Neural progenitor cell (in vitro differentiated cells): ENCODE results near the gene NMB. TPM values are rescaled to one million over a fixed set of nuclear protein-coding genes. Genes with fewer than 3 reads are reported as not detected.

ENCODE experiments used
- DNase-seq: peaks from one replicate; pipeline ENCODE4 v3.0.0-alpha.2; 2016; ENCODE audit warnings: low spot score
- H2AFZ ChIP-seq: fragments of 200-600 bp; sonication (generic); replicated peaks from 2 replicates; pipeline ENCODE4 v1.6.1; 2016; ENCODE audit warnings: antibody characterized with exemption
- H3F3A ChIP-seq: fragments of 200-600 bp; sonication (generic); 2 replicates; pipeline ENCODE4 v1.6.1; 2016; ENCODE audit warnings: antibody characterized with exemption, low read depth
- H3K27ac ChIP-seq: fragments of 200-600 bp; sonication (generic); 2 replicates; pipeline ENCODE4 v1.5.1; 2016; ENCODE audit warnings: mild to moderate bottlenecking
- H3K27me3 ChIP-seq: fragments of 200-600 bp; sonication (generic); 2 replicates; pipeline ENCODE4 v1.6.1; 2016; ENCODE audit warnings: mild to moderate bottlenecking, moderate library complexity
- H3K36me3 ChIP-seq: fragments of 200-600 bp; sonication (generic); 2 replicates; pipeline ENCODE4 v1.5.1; 2016
- H3K4me1 ChIP-seq: fragments of 200-600 bp; sonication (generic); 2 replicates; pipeline ENCODE4 v1.6.1; 2016; ENCODE audit warnings: mixed run types
- H3K4me2 ChIP-seq: fragments of 200-600 bp; sonication (generic); 2 replicates; pipeline ENCODE4 v1.6.1; 2016
- H3K4me3 ChIP-seq: fragments of 200-600 bp; sonication (generic); 2 replicates; pipeline ENCODE4 v1.5.1; 2016
- H3K79me2 ChIP-seq: fragments of 200-600 bp; sonication (generic); 2 replicates; pipeline ENCODE4 v1.6.1; 2016; ENCODE audit warnings: low read depth
- H3K9ac ChIP-seq: fragments of 200-600 bp; sonication (generic); 2 replicates; pipeline ENCODE4 v1.6.1; 2016
- H3K9me3 ChIP-seq: fragments of 200-600 bp; sonication (generic); 2 replicates; pipeline ENCODE4 v1.5.1; 2016; ENCODE audit warnings: low read depth
- H4K20me1 ChIP-seq: fragments of 200-600 bp; sonication (generic); 2 replicates; pipeline ENCODE4 v1.6.1; 2016; ENCODE audit warnings: low read depth
- H3K27ac Mint-ChIP-seq: 3 replicates; pipeline ENCODE4 v1.8.0; 2021; ENCODE audit warnings: mixed read lengths
- H3K27me3 Mint-ChIP-seq: 2 replicates; pipeline ENCODE4 v1.8.0; 2022; ENCODE audit warnings: low read depth, mild to moderate bottlenecking, inconsistent platforms, moderate library complexity, mixed read lengths; ENCODE audit not compliant: insufficient read depth
- H3K36me3 Mint-ChIP-seq: 3 replicates; pipeline ENCODE4 v1.8.0; 2021; ENCODE audit warnings: mixed read lengths
- H3K4me1 Mint-ChIP-seq: 3 replicates; pipeline ENCODE4 v1.8.0; 2021; ENCODE audit warnings: mixed read lengths
- H3K4me3 Mint-ChIP-seq: 3 replicates; pipeline ENCODE4 v1.8.0; 2021; ENCODE audit warnings: mild to moderate bottlenecking, moderate library complexity, mixed read lengths
- H3K9me3 Mint-ChIP-seq: 3 replicates; pipeline ENCODE4 v1.8.0; 2020; ENCODE audit warnings: mixed read lengths
- CTCF ChIP-seq: fragments of 200-600 bp; sonication (generic); IDR thresholded peaks from 2 replicates; pipeline ENCODE4 v1.5.1; 2017; ENCODE audit warnings: antibody characterized with exemption, mild to moderate bottlenecking
- EZH2 ChIP-seq: fragments of 200-600 bp; sonication (generic); IDR thresholded peaks from 2 replicates; pipeline ENCODE4 v1.6.1; 2017; ENCODE audit warnings: antibody characterized with exemption, mild to moderate bottlenecking, moderate library complexity
- EZH2phosphoT487 ChIP-seq: fragments of 200-600 bp; sonication (generic); IDR thresholded peaks from 2 replicates; pipeline ENCODE4 v1.6.1; 2017; ENCODE audit warnings: antibody characterized with exemption
- total RNA-seq: library from RNA; depleted of rRNA; stranded (reverse); fragments of >200 nt; gene quantifications from 2 replicates; pipeline ENCODE4 v1.2.3, GENCODE V29; 2015; ENCODE audit warnings: low replicate concordance

Gene NMB
- total RNA-seq, 1 donor from 2014 or later = 0.24 TPM

- Mint-ChIP-seq H3K27ac (peak overlapping the region; percentile 31), H3K27me3 (no peaks in the 10 kb centered on the region), H3K9me3 (peaks cover 41% of the 10 kb centered on the region), H3K4me3 (no peak overlapping the region), H3K4me1 (no peaks in the 10 kb centered on the region), H3K36me3 (peaks cover 54% of the 10 kb centered on the region)
- H3F3A ChIP-seq = no peaks in the 10 kb centered on the region
- H2AFZ ChIP-seq = no peak overlapping the region
- no peaks in the 10 kb centered on the region for H3K4me1 ChIP-seq
- no peak overlapping the region for H3K4me2 ChIP-seq
- H3K9ac ChIP-seq = no peak overlapping the region
- peaks cover 7% of the 10 kb centered on the region for H3K36me3 ChIP-seq
- H3K9me3 ChIP-seq = peaks cover 9% of the 10 kb centered on the region
- no peaks in the 10 kb centered on the region for H4K20me1 ChIP-seq
- H3K27ac ChIP-seq = no peak overlapping the region
- no peak overlapping the region for H3K4me3 ChIP-seq
- no peak for TF ChIP-seq CTCF
- TF ChIP-seq EZH2 = no peak
- TF ChIP-seq EZH2phosphoT487 = no peak
- no peaks in the 10 kb centered on the region for H3K27me3 ChIP-seq
- H3K79me2 ChIP-seq = no peaks in the 10 kb centered on the region
- no peak for DNase-seq
These were observed 33.6 kb downstream of the NMB start for GRCh38 chr15:84624359-84624758.

DNA sequence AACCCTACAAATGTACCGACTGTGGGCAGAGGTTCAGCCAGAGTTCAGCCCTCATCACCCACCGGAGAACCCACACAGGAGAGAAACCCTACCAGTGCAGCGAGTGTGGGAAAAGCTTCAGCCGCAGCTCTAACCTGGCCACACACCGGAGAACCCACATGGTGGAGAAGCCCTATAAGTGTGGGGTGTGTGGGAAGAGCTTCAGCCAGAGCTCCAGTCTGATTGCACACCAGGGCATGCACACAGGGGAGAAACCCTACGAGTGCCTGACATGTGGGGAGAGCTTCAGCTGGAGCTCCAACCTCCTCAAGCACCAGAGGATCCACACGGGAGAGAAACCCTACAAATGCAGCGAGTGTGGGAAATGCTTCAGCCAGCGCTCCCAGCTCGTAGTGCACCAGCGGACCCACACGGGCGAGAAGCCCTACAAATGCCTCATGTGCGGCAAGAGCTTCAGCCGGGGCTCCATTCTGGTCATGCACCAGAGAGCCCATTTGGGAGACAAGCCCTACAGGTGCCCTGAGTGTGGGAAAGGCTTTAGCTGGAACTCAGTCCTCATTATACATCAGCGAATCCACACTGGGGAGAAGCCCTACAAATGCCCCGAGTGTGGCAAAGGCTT is 36.5 kb downstream of the NMB start:
- Histone ChIP-seq H3K36me3 (peaks cover 7% of the 10 kb centered on the region), H3K4me2 (no peak overlapping the region), H3F3A (no peaks in the 10 kb centered on the region), H3K27ac (no peak overlapping the region), H3K4me1 (no peaks in the 10 kb centered on the region), H2AFZ (no peak overlapping the region), H3K9ac (no peak overlapping the region), H3K79me2 (no peaks in the 10 kb centered on the region), H3K4me3 (no peak overlapping the region), H3K9me3 (peaks cover 9% of the 10 kb centered on the region), H3K27me3 (no peaks in the 10 kb centered on the region), H4K20me1 (no peaks in the 10 kb centered on the region)
- Mint-ChIP-seq H3K27me3 (peaks cover 2% of the 10 kb centered on the region), H3K36me3 (peaks cover 65% of the 10 kb centered on the region), H3K9me3 (peaks cover 47% of the 10 kb centered on the region), H3K4me3 (no peak overlapping the region), H3K4me1 (no peaks in the 10 kb centered on the region), H3K27ac (no peak overlapping the region)
- DNase-seq = no peak
- TF ChIP-seq CTCF = no peak
- no peak for TF ChIP-seq EZH2
- no peak for TF ChIP-seq EZH2phosphoT487

GRCh38 chr15:84620626-84621025 is 37.4 kb downstream of the NMB start:
- TF ChIP-seq EZH2 (no peak), EZH2phosphoT487 (no peak), CTCF (no peak)
- no peak for DNase-seq

More at GRCh38 chr15:84620626-84621025, 37.4 kb downstream of the NMB start:
- H3K4me1 Mint-ChIP-seq = no peaks in the 10 kb centered on the region
- Histone ChIP-seq H3F3A (no peaks in the 10 kb centered on the region), H3K4me2 (no peak overlapping the region), H3K9ac (no peak overlapping the region), H4K20me1 (no peaks in the 10 kb centered on the region), H3K9me3 (peaks cover 9% of the 10 kb centered on the region), H3K36me3 (peaks cover 7% of the 10 kb centered on the region), H3K4me1 (no peaks in the 10 kb centered on the region), H2AFZ (no peak overlapping the region), H3K27me3 (no peaks in the 10 kb centered on the region), H3K4me3 (no peak overlapping the region), H3K27ac (no peak overlapping the region), H3K79me2 (no peaks in the 10 kb centered on the region)
- peaks cover 47% of the 10 kb centered on the region for H3K9me3 Mint-ChIP-seq
- H3K36me3 Mint-ChIP-seq = peaks cover 65% of the 10 kb centered on the region
- peaks cover 2% of the 10 kb centered on the region for H3K27me3 Mint-ChIP-seq
- H3K4me3 Mint-ChIP-seq = no peak overlapping the region
- H3K27ac Mint-ChIP-seq = no peak overlapping the region
